SH-SY5Y (cell line): Measurements from ENCODE around the gene RETREG1.

ENCODE experiments used
- GATA2 ChIP-seq: IDR thresholded peaks from 2 replicates; pipeline ENCODE4 v1.6.1; 2011; ENCODE audit warnings: mild to moderate bottlenecking, low read depth, low read length
- GATA3 ChIP-seq: IDR thresholded peaks from 2 replicates; pipeline ENCODE4 v1.6.1; 2011; ENCODE audit warnings: low read depth, mild to moderate bottlenecking, low read length, moderate library complexity

Gene RETREG1

DNA sequence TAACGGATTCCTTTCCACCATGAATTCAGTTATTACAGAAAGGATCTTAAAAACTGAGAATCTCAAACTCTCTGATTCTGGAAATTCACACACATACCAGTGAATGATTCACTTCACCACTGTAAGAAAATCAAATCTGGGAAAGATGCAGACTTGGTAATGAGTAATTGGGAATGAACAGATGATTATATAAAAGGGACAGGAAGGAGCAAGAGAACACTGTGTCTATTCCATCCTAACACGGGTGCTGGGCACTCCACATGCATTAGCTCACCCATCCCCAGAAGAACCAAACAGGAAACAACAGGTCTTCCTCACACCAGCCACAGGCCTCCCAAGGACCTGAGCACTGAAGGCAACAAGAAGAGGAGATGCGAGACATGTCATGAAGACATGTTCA is 76.4 kb downstream of the RETREG1 start:
- no peak for TF ChIP-seq GATA2
- TF ChIP-seq GATA3: no peak

DNA sequence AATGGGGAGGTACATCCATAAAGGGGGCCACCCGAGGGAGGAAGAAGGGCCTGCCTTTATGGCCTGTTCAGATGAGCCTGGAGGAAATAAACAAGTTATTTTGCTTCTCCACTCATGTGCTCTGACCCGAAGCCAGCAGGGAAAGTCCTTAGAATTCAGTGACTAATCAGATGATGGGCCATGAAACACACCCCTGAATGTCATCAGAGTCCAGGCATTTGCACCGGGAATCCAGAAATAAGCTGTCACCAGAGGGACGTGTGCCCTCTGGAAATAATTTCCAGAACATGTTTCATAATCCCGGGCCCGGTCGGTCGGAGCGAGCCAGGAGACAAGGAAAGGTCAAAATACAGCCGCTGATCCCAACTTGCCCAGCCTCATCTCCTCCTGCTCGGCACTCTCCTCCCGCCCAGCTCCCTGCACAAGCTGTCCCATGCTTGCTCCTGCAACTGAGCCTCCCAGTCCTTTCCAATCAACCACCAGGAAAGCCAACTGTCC is 77.6 kb downstream of the RETREG1 start:
- no peak for TF ChIP-seq GATA3
- no peak for TF ChIP-seq GATA2

DNA sequence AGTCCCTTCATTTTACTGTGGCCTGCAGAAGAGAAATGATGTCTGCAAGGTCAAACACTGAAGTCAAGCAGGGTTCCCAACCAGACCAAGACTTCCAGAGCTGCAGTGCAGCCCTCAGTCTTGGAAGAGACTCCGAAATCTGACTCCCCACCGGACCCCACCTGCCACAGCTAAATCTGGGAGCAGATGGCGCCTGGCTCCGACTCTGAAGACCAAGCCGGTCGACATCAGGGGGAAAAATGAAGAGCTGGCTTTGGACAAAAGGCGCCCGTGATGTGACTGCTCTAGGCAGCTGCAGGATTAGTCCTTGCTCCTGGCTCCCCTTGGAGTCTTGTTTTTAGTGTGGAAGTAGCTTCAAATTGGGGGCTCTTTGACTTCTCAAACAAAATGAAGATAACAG is 78.8 kb downstream of the RETREG1 start:
- no peak for TF ChIP-seq GATA3
- no peak for TF ChIP-seq GATA2

GRCh38 chr5:16536818-16537217 is 80.0 kb downstream of the RETREG1 start:
- TF ChIP-seq GATA3 (no peak), GATA2 (no peak)

DNA sequence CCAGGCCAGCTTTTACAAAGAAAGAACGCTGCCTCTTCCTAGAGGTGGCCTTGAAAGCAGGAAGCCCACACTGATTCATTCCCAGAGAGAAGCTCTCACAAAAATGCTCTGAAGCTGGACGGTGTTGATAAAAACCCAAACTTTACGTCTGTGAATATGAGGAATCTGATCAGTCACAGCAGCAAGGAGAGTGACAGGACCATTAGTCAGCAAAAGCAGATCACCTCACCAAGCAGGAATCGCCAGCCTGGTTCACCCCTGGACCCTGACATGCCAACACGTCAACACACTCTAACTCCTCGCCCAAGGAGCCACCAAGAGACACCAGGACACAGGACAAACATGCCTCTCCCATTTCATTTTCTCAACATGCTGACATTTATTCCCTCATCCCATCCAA is 80.6 kb downstream of the RETREG1 start:
- TF ChIP-seq GATA2: no peak
- no peak for TF ChIP-seq GATA3

- TF ChIP-seq GATA2: no peak
- no peak for TF ChIP-seq GATA3
Measured at GRCh38 chr5:16534280-16534679, 82.5 kb downstream of the RETREG1 start.

- TF ChIP-seq GATA2: no peak
- TF ChIP-seq GATA3: no peak
Measured at GRCh38 chr5:16531063-16531648, 85.6 kb downstream of the RETREG1 start.

- TF ChIP-seq GATA2 (no peak), GATA3 (no peak)
Measured at GRCh38 chr5:16529306-16529705, 87.5 kb downstream of the RETREG1 start.

DNA sequence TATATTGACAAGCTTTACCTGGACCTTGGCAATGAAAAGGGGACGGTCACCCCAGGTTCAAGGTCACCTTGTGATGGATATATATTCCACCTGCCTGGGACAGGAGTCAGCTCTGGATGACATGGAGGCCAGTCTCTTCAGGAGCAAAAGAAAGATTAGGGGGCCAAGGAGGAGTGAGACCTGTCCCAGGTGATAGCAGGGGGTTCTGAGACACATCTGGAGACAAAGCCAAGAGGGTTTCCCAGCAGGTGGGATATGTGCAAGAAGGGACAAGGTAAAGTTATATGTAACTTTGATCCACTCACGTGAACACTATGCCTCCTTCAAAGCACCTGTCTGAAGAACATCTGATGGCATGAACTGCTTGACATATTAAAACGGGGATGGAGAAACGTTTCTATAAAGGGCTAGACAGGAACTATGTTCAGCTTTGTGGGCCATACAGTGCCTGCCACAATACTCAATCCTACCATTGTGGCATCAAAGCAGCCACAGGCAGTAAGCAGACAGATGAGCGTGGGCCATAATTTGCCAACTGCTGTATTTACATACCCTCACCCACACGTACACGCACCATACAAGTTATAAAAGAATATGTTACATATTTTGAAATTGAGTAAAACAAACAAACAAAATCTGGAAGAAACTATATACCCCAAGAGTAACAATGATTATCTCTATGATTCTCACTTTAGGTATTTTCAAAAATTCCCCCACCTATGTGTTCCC is 88.3 kb downstream of the RETREG1 start:
- TF ChIP-seq GATA2 (no peak), GATA3 (no peak)

GRCh38 chr5:16525651-16526050 is 91.1 kb downstream of the RETREG1 start:
- TF ChIP-seq GATA3 (no peak), GATA2 (no peak)

GRCh38 chr5:16524286-16524685 is 92.5 kb downstream of the RETREG1 start:
- no peak for TF ChIP-seq GATA2
- TF ChIP-seq GATA3: no peak

GRCh38 chr5:16521521-16522483 is 95.0 kb downstream of the RETREG1 start:
- no peak for TF ChIP-seq GATA2

DNA sequence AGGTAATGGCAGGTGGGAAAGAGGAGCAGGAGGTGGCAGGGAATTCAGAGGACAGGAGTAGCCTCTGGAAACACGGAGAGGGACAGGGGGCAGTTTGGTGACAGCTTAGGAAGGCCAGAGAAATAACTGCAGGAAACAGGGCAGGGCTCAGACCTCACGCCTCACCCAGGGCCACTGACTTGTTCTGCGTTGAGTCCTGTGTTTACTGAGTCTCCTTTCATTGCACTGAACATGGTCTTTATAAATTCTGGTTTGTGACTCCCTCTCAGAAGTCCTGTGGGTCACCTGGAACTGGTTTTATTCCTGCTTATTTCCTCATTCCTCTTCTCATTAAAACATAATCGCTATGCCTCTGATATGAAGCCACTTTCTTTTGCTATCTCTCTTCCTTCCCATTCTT is 96.0 kb downstream of the RETREG1 start:
- TF ChIP-seq GATA3 (no peak), GATA2 (no peak)

GRCh38 chr5:16519435-16519834 is 97.4 kb downstream of the RETREG1 start:
- TF ChIP-seq GATA2: no peak
- no peak for TF ChIP-seq GATA3
